ENCODE data around the gene GPHN. TPM values are rescaled to one million over a fixed set of nuclear protein-coding genes. Genes with fewer than 3 reads are reported as not detected.

Gene GPHN
- total and polyA plus RNA-seq, 10 of the 15 experiments (the other 5 are each of a cell fraction or from before 2014, with no cell fraction given): 22.3 to 48.8 (median 33.1) TPM

DNA sequence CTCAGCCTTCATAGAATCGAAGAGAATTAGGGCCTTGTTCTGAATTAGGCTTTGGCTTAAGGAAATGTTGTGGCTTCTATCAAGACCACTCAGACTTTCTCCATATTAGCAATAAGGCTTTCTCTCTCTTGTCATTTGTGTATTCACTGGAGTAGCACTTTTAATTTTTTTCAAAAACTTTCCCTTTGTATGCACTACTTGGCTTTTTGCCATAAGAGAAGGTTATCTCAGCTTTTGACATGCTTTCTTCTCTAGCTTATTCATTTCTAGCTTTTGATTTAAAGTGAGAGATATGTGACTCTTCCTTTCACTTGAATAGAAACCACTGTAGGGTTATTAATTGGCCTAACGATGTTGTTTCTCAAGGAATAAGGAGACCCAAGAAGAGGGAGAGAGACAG lies 244.2 kb downstream of the GPHN start (continued):
- TF ChIP-seq, protein P1, sequence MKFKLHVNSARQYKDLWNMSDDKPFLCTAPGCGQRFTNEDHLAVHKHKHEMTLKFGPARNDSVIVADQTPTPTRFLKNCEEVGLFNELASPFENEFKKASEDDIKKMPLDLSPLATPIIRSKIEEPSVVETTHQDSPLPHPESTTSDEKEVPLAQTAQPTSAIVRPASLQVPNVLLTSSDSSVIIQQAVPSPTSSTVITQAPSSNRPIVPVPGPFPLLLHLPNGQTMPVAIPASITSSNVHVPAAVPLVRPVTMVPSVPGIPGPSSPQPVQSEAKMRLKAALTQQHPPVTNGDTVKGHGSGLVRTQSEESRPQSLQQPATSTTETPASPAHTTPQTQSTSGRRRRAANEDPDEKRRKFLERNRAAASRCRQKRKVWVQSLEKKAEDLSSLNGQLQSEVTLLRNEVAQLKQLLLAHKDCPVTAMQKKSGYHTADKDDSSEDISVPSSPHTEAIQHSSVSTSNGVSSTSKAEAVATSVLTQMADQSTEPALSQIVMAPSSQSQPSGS (IDR thresholded peaks at IDR 0.05; ENCODE audit: low read length): peak; percentile 64
- TF ChIP-seq, protein P2, sequence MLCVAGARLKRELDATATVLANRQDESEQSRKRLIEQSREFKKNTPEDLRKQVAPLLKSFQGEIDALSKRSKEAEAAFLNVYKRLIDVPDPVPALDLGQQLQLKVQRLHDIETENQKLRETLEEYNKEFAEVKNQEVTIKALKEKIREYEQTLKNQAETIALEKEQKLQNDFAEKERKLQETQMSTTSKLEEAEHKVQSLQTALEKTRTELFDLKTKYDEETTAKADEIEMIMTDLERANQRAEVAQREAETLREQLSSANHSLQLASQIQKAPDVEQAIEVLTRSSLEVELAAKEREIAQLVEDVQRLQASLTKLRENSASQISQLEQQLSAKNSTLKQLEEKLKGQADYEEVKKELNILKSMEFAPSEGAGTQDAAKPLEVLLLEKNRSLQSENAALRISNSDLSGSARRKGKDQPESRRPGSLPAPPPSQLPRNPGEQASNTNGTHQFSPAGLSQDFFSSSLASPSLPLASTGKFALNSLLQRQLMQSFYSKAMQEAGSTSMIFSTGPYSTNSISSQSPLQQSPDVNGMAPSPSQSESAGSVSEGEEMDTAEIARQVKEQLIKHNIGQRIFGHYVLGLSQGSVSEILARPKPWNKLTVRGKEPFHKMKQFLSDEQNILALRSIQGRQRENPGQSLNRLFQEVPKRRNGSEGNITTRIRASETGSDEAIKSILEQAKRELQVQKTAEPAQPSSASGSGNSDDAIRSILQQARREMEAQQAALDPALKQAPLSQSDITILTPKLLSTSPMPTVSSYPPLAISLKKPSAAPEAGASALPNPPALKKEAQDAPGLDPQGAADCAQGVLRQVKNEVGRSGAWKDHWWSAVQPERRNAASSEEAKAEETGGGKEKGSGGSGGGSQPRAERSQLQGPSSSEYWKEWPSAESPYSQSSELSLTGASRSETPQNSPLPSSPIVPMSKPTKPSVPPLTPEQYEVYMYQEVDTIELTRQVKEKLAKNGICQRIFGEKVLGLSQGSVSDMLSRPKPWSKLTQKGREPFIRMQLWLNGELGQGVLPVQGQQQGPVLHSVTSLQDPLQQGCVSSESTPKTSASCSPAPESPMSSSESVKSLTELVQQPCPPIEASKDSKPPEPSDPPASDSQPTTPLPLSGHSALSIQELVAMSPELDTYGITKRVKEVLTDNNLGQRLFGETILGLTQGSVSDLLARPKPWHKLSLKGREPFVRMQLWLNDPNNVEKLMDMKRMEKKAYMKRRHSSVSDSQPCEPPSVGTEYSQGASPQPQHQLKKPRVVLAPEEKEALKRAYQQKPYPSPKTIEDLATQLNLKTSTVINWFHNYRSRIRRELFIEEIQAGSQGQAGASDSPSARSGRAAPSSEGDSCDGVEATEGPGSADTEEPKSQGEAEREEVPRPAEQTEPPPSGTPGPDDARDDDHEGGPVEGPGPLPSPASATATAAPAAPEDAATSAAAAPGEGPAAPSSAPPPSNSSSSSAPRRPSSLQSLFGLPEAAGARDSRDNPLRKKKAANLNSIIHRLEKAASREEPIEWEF (IDR thresholded peaks at IDR 0.05; ENCODE audit: insufficient replicate concordance, low read depth, low read length): no peak
- TF ChIP-seq SIN3A (IDR thresholded peaks at IDR 0.05; ENCODE audit: low read depth, low read length) (no peak), IKZF1 (conservative IDR thresholded peaks at IDR 0.05) (peak; percentile 45; the same call in 1 of the 2 replicates), SREBF2 (IDR thresholded peaks at IDR 0.05; ENCODE audit: low read length) (no peak), RUNX3 (IDR thresholded peaks at IDR 0.05; ENCODE audit: low read length) (peak; percentile 77), EP300 (IDR thresholded peaks at IDR 0.05; ENCODE audit: borderline replicate concordance in 1 of 2, control insufficient read depth in 1 of 2, low read depth in 2 of 2, low read length in 2 of 2) (peak in 1 of 2 experiments; percentile 23; a peak in 1 of 4 replicates), ZNF217 (IDR thresholded peaks at IDR 0.05) (peak; percentile 94), IKZF2 (IDR thresholded peaks at IDR 0.05) (peak in 1 of 2 experiments; percentile 62; a peak in 2 of 4 replicates), SMAD1 (IDR thresholded peaks at IDR 0.05; ENCODE audit: low read depth, partially characterized antibody) (peak; percentile 89), CBX5 (IDR thresholded peaks at IDR 0.05; ENCODE audit: low read depth) (0 out of 2 replicates have a peak, but pooled peaks have one; percentile 53)
- TF ChIP-seq, protein P3, sequence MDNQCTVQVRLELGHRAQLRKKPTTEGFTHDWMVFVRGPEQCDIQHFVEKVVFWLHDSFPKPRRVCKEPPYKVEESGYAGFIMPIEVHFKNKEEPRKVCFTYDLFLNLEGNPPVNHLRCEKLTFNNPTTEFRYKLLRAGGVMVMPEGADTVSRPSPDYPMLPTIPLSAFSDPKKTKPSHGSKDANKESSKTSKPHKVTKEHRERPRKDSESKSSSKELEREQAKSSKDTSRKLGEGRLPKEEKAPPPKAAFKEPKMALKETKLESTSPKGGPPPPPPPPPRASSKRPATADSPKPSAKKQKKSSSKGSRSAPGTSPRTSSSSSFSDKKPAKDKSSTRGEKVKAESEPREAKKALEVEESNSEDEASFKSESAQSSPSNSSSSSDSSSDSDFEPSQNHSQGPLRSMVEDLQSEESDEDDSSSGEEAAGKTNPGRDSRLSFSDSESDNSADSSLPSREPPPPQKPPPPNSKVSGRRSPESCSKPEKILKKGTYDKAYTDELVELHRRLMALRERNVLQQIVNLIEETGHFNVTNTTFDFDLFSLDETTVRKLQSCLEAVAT (IDR thresholded peaks at IDR 0.05): no peak
- TF ChIP-seq, protein P4, sequence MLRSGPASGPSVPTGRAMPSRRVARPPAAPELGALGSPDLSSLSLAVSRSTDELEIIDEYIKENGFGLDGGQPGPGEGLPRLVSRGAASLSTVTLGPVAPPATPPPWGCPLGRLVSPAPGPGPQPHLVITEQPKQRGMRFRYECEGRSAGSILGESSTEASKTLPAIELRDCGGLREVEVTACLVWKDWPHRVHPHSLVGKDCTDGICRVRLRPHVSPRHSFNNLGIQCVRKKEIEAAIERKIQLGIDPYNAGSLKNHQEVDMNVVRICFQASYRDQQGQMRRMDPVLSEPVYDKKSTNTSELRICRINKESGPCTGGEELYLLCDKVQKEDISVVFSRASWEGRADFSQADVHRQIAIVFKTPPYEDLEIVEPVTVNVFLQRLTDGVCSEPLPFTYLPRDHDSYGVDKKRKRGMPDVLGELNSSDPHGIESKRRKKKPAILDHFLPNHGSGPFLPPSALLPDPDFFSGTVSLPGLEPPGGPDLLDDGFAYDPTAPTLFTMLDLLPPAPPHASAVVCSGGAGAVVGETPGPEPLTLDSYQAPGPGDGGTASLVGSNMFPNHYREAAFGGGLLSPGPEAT (IDR thresholded peaks at IDR 0.05; ENCODE audit: low read depth): 0 out of 2 replicates have a peak, but pooled peaks have one; percentile 33
- TF ChIP-seq, protein P5, sequence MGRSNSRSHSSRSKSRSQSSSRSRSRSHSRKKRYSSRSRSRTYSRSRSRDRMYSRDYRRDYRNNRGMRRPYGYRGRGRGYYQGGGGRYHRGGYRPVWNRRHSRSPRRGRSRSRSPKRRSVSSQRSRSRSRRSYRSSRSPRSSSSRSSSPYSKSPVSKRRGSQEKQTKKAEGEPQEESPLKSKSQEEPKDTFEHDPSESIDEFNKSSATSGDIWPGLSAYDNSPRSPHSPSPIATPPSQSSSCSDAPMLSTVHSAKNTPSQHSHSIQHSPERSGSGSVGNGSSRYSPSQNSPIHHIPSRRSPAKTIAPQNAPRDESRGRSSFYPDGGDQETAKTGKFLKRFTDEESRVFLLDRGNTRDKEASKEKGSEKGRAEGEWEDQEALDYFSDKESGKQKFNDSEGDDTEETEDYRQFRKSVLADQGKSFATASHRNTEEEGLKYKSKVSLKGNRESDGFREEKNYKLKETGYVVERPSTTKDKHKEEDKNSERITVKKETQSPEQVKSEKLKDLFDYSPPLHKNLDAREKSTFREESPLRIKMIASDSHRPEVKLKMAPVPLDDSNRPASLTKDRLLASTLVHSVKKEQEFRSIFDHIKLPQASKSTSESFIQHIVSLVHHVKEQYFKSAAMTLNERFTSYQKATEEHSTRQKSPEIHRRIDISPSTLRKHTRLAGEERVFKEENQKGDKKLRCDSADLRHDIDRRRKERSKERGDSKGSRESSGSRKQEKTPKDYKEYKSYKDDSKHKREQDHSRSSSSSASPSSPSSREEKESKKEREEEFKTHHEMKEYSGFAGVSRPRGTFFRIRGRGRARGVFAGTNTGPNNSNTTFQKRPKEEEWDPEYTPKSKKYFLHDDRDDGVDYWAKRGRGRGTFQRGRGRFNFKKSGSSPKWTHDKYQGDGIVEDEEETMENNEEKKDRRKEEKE (IDR thresholded peaks at IDR 0.05): no peak
